A549 (cell line): ENCODE measurements around the gene TSEN54. TPM values are rescaled to one million over a fixed set of nuclear protein-coding genes. Genes with fewer than 3 reads are reported as not detected.

Source experiments
- ATAC-seq, 2 experiments: fragments of 200-7000 bp in 1 of 2; fragments of >200 bp in 1 of 2; cut with Nextera tagmentation in 1 of 2; cut with Tn5 transposase in 1 of 2; 3 replicates each; pipeline versions ENCODE4 v1.8.0 to v1.9.1; 2018 to 2020; ENCODE audit warnings: mild to moderate bottlenecking in 1 of 2, moderate library complexity in 1 of 2
- CTCF ChIA-PET: fragments of 300-600 bp; sonication (Branson Sonifier 250); formaldehyde crosslinking; extraction: SDS; loops from one replicate; lab custom pipeline; 2021; ENCODE audit warnings: antibody characterized with exemption, inconsistent platforms; lab: Yijun Ruan, JAX
- POLR2A ChIA-PET: fragments of 350-600 bp; formaldehyde crosslinking; extraction: SDS; loops from one replicate; lab custom pipeline; 2021; ENCODE audit warnings: antibody characterized with exemption, inconsistent platforms; lab: Yijun Ruan, JAX
- DNase-seq, 2 experiments: peaks; one replicate each; pipeline versions ENCODE4 v3.0.0 to v3.0.0-alpha.2; 2011 to 2016; ENCODE audit warnings: low read depth in 1 of 2, low spot score in 1 of 2
- FAIRE-seq: peaks from 2 replicates; lab custom pipeline; 2011; peaks lifted over from hg19 to GRCh38; lab: Jason Lieb, UNC
- H3K27ac ChIP-seq, 2 experiments: fragments of >200 bp; sonication (Bioruptor Twin); formaldehyde crosslinking; 3 replicates each; pipeline ENCODE4 v1.5.1; 2016 to 2017
- H3K4me1 ChIP-seq: fragments of >200 bp; sonication (Bioruptor Twin); formaldehyde crosslinking; 3 replicates; pipeline ENCODE4 v1.6.1; 2016
- H3K4me2 ChIP-seq: fragments of >200 bp; sonication (Bioruptor Twin); formaldehyde crosslinking; 3 replicates; pipeline ENCODE4 v1.6.1; 2016
- H3K4me3 ChIP-seq: fragments of >200 bp; sonication (Bioruptor Twin); formaldehyde crosslinking; 3 replicates; pipeline ENCODE4 v1.5.1; 2016
- H3K9me3 ChIP-seq: fragments of >200 bp; sonication (Bioruptor Twin); formaldehyde crosslinking; 3 replicates; pipeline ENCODE4 v1.6.1; 2016
- CHD2 ChIP-seq: fragments of 150-350 bp; IDR thresholded peaks from 2 replicates; pipeline ENCODE4 v1.6.1; 2014; ENCODE audit warnings: low read length; ENCODE audit not compliant: partially characterized antibody
- GATA3 ChIP-seq: IDR thresholded peaks from 2 replicates; pipeline ENCODE4 v1.6.1; 2012; ENCODE audit warnings: borderline replicate concordance
- HOXB13 ChIP-seq: fragments of 250-450 bp; sonication (Bioruptor Pico); IDR thresholded peaks from 2 replicates; pipeline ENCODE4 v1.5.0; 2020; ENCODE audit warnings: low read depth, mild to moderate bottlenecking, moderate library complexity
- JUN ChIP-seq, 2 experiments: fragments of >200 bp; sonication (Bioruptor Twin); formaldehyde crosslinking; IDR thresholded peaks; 2 replicates in 1 of 2; 3 replicates in 1 of 2; pipeline ENCODE4 v1.6.1; 2016 to 2017
- NR3C1 ChIP-seq: fragments of >200 bp; sonication (Bioruptor Twin); formaldehyde crosslinking; IDR thresholded peaks from 3 replicates; pipeline ENCODE4 v1.6.1; 2017
- POLR2A ChIP-seq: IDR thresholded peaks from 2 replicates; pipeline ENCODE4 v1.6.1; 2012; ENCODE audit warnings: mild to moderate bottlenecking, low read length
- POLR2AphosphoS2 ChIP-seq: conservative IDR thresholded peaks from 2 replicates; pipeline ENCODE4 v1.6.1; 2012; ENCODE audit warnings: low read length, improper control_type of control experiment, inconsistent platforms
- RAD21 ChIP-seq, 2 experiments: fragments of >200 bp in 1 of 2; sonication (Bioruptor Twin) in 1 of 2; formaldehyde crosslinking in 1 of 2; IDR thresholded peaks in 1 of 2; conservative IDR thresholded peaks in 1 of 2; 2 replicates in 1 of 2; 3 replicates in 1 of 2; pipeline ENCODE4 v1.6.1; 2012 to 2018; ENCODE audit warnings: inconsistent platforms in 1 of 2
- RARB ChIP-seq: fragments of 250-450 bp; sonication (Bioruptor Pico); IDR thresholded peaks from 2 replicates; pipeline ENCODE4 v1.8.0; 2021; ENCODE audit warnings: mild to moderate bottlenecking, moderate library complexity
- WGBS: methylation state at CpG from one replicate; pipeline ENCODE4 v1.1.6; 2017; ENCODE audit errors: missing lambda C conversion rate; 5-methylcytosine and 5-hydroxymethylcytosine counted together
- polyA plus RNA-seq, 4 experiments: library from polyadenylated mRNA; depleted of rRNA in 3 of 4; stranded (reverse); fragments of >200 nt; fragmentation: RNase III in 1 of 4; extraction: RNeasy Plus Mini Kit Qiagen cat#74134 plus additional on column Dnase treatment in 1 of 4; gene quantifications; 2 replicates in 3 of 4; 3 replicates in 1 of 4; pipeline ENCODE4 v1.2.3, GENCODE V29; 2011 to 2017
- TF ChIP-seq, protein P1 (sequence below): fragments of >200 bp; sonication (Bioruptor Twin); formaldehyde crosslinking; IDR thresholded peaks from 2 replicates; pipeline ENCODE4 v1.6.1; 2016
- TF ChIP-seq, protein P2 (sequence below): IDR thresholded peaks from 2 replicates; pipeline ENCODE4 v1.6.1; 2012
- TF ChIP-seq, protein P3 (sequence below): fragments of 200-600 bp; sonication (generic); IDR thresholded peaks from 2 replicates; pipeline ENCODE4 v1.6.1; 2016; ENCODE audit warnings: antibody characterized with exemption, mild to moderate bottlenecking, moderate library complexity

The TSEN54 gene
- polyA plus RNA-seq, 2 of the 4 experiments (the other 2 are of a cell fraction): 24.8 to 38.4 TPM

DNA sequence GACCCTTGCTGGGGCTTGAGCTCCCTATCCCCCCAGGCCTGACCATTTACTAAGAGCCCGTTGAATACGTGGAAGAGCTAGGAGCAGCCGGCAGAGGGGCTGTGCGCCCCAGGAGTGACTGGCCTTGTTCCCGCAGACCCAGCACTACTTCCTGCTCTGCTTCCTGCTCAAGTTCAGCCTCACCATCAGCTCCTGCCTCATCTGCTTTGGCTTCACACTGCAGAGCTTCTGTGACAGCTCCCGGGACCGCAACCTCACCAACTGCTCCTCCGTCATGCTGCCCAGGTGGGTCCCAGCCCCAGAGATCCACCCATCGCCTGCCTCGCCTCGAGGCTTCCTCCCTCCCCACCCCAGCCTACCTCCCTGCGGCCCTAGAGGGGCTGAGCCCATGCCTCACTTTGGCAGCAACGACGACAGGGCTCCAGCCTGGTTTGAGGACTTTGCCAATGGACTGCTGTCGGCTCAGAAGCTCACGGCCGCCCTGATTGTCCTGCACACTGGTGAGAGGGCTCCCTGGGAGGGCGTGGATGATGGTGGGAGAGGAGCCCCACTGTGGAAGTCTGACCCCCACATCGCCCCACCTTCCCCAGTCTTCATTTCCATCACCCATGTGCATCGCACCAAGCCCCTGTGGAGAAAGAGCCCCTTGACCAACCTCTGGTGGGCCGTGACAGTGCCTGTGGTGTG is 18.1 kb upstream of the TSEN54 start:
- Histone ChIP-seq H3K4me1 (no peaks in the 10 kb centered on the region), H3K9me3 (no peaks in the 10 kb centered on the region), H3K4me3 (no peak overlapping the region), H3K4me2 (no peak overlapping the region), H3K27ac (no peak overlapping the region)
- no peak for TF ChIP-seq RAD21 (conservative IDR thresholded peaks at IDR 0.05 in 1 of 2, IDR thresholded peaks at IDR 0.05 in 1 of 2)
- no peak for TF ChIP-seq RARB (CRISPR knock-in tag)
- TF ChIP-seq POLR2AphosphoS2: 0 out of 2 replicates have a peak, but pooled peaks have one; percentile 4
- no peak for TF ChIP-seq GATA3
- DNase-seq (no peak), ATAC-seq (no peak), FAIRE-seq (no peak)
- CTCF ChIA-PET: interaction anchor here (0.8 to 4.0 kb wide), 15 partner anchors 9 to 252 kb away, joined by 3 to 18 read pairs (median 6); partner anchors contain the start of genes SMIM5 and TSEN54
- POLR2A ChIA-PET: interaction anchor here (2.6 kb wide), 1 partner anchor 42 kb away, joined by 10 read pairs; the partner anchor contains the start of gene TMEM94
- WGBS: 91% methylated on average over 17 of the region's 21 CpGs

DNA sequence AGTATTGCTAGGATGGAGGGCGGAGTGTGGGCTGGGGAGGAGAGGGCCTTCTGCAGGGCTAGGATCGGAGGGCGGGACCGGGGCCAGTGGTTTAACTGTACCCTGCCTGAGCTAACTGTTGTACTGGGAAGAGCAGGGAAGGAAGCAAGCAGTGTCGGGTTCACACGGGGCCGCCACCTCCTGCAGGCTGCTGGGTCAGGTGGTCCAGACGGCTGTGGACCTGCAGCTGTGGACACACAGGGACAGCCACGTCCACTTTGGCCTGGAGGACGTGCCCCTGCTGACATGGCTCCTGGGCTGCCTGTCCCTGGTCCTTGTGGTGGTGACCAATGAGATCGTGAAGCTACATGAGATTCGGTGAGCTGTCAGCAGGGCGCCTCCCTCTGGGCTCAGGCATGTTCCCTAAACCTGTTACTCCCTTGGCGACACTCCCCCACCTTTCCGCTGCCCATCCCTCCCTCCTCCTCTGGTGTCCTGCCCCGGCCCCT is 17.6 kb upstream of the TSEN54 start:
- POLR2A ChIA-PET: interaction anchor here (2.6 kb wide), 1 partner anchor 43 kb away, joined by 10 read pairs; the partner anchor contains the start of gene TMEM94
- Histone ChIP-seq H3K4me3 (no peak overlapping the region), H3K9me3 (no peaks in the 10 kb centered on the region), H3K4me1 (no peaks in the 10 kb centered on the region), H3K27ac (no peak overlapping the region), H3K4me2 (no peak overlapping the region)
- DNase-seq (peak in 1 of 2 experiments; percentile 44), FAIRE-seq (no peak), ATAC-seq (peak; percentile 11 to 26; a peak in 2 of 6 replicates)
- CTCF ChIA-PET: interaction anchor here (0.8 to 4.0 kb wide), 16 partner anchors 9 to 135 kb away, joined by 3 to 18 read pairs (median 4); partner anchors contain the start of genes SMIM5 and TSEN54
- TF ChIP-seq POLR2AphosphoS2: 0 out of 2 replicates have a peak, but pooled peaks have one; percentile 27
- no peak for TF ChIP-seq HOXB13
- WGBS: 79% methylated on average over 16 of the region's 16 CpGs

DNA sequence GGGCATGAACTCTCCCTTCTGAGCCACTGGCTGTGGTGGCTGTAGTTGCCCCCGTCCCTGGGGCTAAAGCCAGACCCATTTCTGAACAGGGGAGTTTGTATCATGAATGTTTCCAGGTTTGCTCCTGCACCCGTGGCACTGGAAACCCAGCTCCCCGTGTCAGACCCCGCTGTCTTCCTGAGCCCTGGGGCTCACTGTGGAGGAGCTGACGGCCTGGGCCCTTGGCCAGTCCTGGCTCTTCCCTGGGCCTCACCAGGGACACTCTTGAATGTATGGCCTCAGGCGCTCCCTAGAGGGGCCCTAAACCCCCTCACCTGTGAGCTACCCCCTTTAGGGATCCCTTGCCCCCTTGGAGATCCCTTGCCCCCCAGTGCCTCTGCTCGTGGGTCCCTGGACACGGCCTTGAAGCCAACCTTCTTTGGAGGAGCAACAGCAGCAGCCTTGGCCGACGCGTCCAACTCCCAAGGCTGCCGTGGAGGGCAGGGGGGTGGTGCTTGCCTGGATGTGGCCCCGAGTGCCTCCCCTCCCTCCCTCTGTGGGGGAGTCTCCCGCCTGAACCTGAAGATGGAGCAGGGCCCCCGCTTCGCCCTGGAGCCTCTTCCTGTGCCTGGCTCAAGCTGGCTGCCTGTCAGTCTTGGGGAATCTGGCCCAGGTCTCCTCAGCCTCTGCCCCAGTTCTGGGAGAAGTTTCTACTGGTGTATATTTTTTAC is 16.9 kb upstream of the TSEN54 start:
- TF ChIP-seq, protein P1, sequence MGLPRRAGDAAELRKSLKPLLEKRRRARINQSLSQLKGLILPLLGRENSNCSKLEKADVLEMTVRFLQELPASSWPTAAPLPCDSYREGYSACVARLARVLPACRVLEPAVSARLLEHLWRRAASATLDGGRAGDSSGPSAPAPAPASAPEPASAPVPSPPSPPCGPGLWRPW: no peak
- 0 out of 5 replicates have a peak, but pooled peaks of 1 of the 2 experiments have one; percentile 10 for TF ChIP-seq JUN (IDR thresholded peaks at IDR 0.05)
- Histone ChIP-seq H3K9me3 (no peaks in the 10 kb centered on the region), H3K27ac (no peak overlapping the region), H3K4me1 (no peaks in the 10 kb centered on the region), H3K4me3 (no peak overlapping the region), H3K4me2 (no peak overlapping the region)
- DNase-seq (no peak), ATAC-seq (no peak), FAIRE-seq (no peak)
- 86% methylated on average over 16 of the region's 16 CpGs for WGBS
- POLR2A ChIA-PET: interaction anchor here (2.6 kb wide), 1 partner anchor 43 kb away, joined by 10 read pairs; the partner anchor contains the start of gene TMEM94
- CTCF ChIA-PET: interaction anchor here (1.0 to 4.0 kb wide), 13 partner anchors 10 to 134 kb away, joined by 3 to 18 read pairs (median 6); partner anchors contain the start of genes SMIM5 and TSEN54

DNA sequence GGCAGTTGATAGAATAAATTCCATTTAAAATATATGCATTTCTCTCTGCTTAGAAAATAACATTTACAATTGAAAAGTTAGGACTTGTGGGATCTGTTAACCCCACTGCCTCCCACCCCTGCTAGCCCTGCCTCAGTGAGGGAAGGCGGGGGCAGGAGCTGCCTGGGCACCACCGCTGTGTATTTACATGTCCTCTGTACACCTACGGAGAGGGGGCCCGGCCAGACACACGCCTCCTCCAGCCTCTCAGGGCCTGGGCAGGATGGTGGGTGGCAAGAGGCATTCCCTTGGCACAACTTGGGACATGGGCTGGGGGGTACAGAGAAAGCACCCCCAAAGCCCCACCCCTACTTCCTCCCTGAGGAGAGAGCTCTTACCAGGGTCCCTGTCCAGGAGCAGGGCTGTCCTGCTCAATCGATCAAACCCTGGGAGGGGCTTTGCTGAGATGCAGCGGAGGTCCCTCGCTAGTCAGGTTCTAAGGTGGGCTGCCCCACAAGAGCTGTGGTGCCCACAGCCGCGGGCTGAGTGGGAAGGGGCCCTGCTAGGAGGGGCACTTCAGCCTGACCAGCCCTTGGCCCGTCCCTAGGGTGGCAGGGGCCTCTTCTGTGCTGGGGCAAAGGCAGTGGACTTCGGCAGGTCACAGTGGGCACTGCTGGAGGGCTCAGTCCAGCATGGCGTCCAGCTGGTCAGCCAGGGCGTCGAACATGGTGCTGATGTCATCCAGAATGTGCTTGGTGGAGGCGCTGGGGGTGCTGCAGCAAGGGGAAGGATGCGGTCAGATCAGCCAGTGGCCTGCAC is 15.7 kb upstream of the TSEN54 start:
- Histone ChIP-seq H3K4me2 (no peak overlapping the region), H3K4me3 (no peak overlapping the region), H3K9me3 (no peaks in the 10 kb centered on the region), H3K27ac (no peak overlapping the region), H3K4me1 (no peaks in the 10 kb centered on the region)
- ChIA-PET CTCF (interaction anchor here (0.7 to 5.8 kb wide), 10 partner anchors 9 to 247 kb away, joined by 3 to 41 read pairs (median 8); partner anchors contain the start of genes SMIM5 and TSEN54), POLR2A (no interaction called here)
- ATAC-seq (no peak), DNase-seq (no peak), FAIRE-seq (no peak)
- TF ChIP-seq CHD2: no peak
- no peak for TF ChIP-seq POLR2A
- TF ChIP-seq, protein P2, sequence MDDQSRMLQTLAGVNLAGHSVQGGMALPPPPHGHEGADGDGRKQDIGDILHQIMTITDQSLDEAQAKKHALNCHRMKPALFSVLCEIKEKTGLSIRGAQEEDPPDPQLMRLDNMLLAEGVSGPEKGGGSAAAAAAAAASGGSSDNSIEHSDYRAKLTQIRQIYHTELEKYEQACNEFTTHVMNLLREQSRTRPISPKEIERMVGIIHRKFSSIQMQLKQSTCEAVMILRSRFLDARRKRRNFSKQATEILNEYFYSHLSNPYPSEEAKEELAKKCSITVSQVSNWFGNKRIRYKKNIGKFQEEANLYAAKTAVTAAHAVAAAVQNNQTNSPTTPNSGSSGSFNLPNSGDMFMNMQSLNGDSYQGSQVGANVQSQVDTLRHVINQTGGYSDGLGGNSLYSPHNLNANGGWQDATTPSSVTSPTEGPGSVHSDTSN: no peak
- TF ChIP-seq NR3C1: no peak
- TF ChIP-seq, protein P3, sequence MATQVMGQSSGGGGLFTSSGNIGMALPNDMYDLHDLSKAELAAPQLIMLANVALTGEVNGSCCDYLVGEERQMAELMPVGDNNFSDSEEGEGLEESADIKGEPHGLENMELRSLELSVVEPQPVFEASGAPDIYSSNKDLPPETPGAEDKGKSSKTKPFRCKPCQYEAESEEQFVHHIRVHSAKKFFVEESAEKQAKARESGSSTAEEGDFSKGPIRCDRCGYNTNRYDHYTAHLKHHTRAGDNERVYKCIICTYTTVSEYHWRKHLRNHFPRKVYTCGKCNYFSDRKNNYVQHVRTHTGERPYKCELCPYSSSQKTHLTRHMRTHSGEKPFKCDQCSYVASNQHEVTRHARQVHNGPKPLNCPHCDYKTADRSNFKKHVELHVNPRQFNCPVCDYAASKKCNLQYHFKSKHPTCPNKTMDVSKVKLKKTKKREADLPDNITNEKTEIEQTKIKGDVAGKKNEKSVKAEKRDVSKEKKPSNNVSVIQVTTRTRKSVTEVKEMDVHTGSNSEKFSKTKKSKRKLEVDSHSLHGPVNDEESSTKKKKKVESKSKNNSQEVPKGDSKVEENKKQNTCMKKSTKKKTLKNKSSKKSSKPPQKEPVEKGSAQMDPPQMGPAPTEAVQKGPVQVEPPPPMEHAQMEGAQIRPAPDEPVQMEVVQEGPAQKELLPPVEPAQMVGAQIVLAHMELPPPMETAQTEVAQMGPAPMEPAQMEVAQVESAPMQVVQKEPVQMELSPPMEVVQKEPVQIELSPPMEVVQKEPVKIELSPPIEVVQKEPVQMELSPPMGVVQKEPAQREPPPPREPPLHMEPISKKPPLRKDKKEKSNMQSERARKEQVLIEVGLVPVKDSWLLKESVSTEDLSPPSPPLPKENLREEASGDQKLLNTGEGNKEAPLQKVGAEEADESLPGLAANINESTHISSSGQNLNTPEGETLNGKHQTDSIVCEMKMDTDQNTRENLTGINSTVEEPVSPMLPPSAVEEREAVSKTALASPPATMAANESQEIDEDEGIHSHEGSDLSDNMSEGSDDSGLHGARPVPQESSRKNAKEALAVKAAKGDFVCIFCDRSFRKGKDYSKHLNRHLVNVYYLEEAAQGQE: no peak
- WGBS: 93% methylated on average over 16 of the region's 17 CpGs
